Measurements from ENCODE around the gene ZC3H12C.

DNA sequence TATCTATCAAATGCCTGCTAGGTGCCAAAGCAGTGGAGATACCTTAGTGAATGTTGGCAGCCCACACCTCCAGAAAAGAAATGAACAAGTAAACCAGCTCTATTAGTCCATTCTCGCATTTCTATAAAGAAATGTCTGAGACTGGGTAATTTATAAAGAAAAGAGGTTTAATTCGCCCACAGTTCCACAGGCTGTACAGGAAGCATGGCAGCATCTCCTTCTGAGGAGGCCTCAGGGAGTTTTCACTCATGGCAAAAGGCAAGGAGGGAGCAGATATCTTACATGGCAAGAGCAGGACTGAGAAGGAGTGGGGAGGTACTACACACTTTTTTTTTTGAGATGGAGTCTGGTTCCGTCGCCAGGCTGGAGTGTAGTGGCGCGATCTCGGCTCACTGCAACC is 18.7 kb upstream of the ZC3H12C start:
- no peak for TF ChIP-seq ZNF274 (IDR thresholded peaks at IDR 0.05; ENCODE audit: low read depth, low read length)
- no peak for TF ChIP-seq SUZ12 (IDR thresholded peaks at IDR 0.05; ENCODE audit: extremely low read depth, insufficient read depth, insufficient read length)

Measured in NT2/D1 (cell line).